Transverse colon (tissue), 4 donors: ENCODE data around the gene TOMM20. TPM values are rescaled to one million over a fixed set of nuclear protein-coding genes. Genes with fewer than 3 reads are reported as not detected.
"Not testable (repeated sequence)": the region's sequence is repeated elsewhere in the genome, so short reads cannot be mapped to it uniquely, and the experiment has no call there.

Source experiments
- DNase-seq: peaks from one replicate; pipeline ENCODE4 v3.0.0-alpha.2; 2019
- H3K27ac ChIP-seq, 4 donors: fragments of 200-600 bp; sonication (generic); 2 replicates each; pipeline ENCODE4 v1.5.1; 2016 to 2018; ENCODE audit warnings: inconsistent platforms in 4 of 4
- H3K27me3 ChIP-seq: fragments of 200-600 bp; sonication (generic); 2 replicates; pipeline ENCODE4 v1.5.1; 2017; ENCODE audit warnings: inconsistent platforms
- H3K36me3 ChIP-seq, 4 donors: fragments of 200-600 bp; sonication (generic); 2 replicates each; pipeline ENCODE4 v1.5.1; 2017 to 2019; ENCODE audit warnings: inconsistent platforms in 4 of 4
- H3K4me1 ChIP-seq, 4 donors: fragments of 200-600 bp; sonication (generic); 2 replicates each; pipeline ENCODE4 v1.5.1; 2017 to 2020; ENCODE audit warnings: inconsistent platforms in 4 of 4
- H3K4me3 ChIP-seq, 4 donors: fragments of 200-600 bp; sonication (generic); 1 replicate in 1 of 4; 2 replicates in 3 of 4; pipeline versions ENCODE4 v1.5.1 to v1.6.1; 2017 to 2019; ENCODE audit warnings: inconsistent platforms in 4 of 4
- H3K9me3 ChIP-seq, 2 donors: fragments of 200-600 bp; sonication (generic); 2 replicates each; pipeline ENCODE4 v1.5.1; 2017 to 2019; ENCODE audit warnings: inconsistent platforms in 2 of 2
- EP300 ChIP-seq: sonication (generic); formaldehyde crosslinking; IDR thresholded peaks from one replicate; pipeline ENCODE4 v1.6.1; 2017; ENCODE audit warnings: antibody characterized with exemption, low read depth
- POLR2A ChIP-seq: fragments of 450-650 bp; IDR thresholded peaks from one replicate; pipeline ENCODE4 v1.6.1; 2016; ENCODE audit warnings: antibody characterized with exemption, mild to moderate bottlenecking, moderate library complexity
- POLR2AphosphoS5 ChIP-seq, 3 donors: sonication (generic); formaldehyde crosslinking; IDR thresholded peaks; one replicate each; pipeline ENCODE4 v1.6.1; 2016; ENCODE audit warnings: antibody characterized with exemption in 3 of 3
- WGBS, 2 donors: methylation state at CpG; one replicate each; pipeline ENCODE4 v1.1.5; 2018; ENCODE audit warnings: low coverage in 1 of 2; 5-methylcytosine and 5-hydroxymethylcytosine counted together
- in situ Hi-C, 4 donors: fragments of 200-750 bp; cut with MboI; loops; one replicate each; pipeline versions ENCODE4 v1.15.0 to v1.15.1; 2017; ENCODE audit warnings: low sequenced_read_pairs in 3 of 4, low pct_ligation_motif_present in 1 of 4, low pct_unique_long_range_greater_than_20kb in 1 of 4
- intact Hi-C: fragments of 100-400 bp; cut with DNase I; formaldehyde crosslinking; loops from one replicate; pipeline ENCODE4 v1.15.1; 2023; ENCODE audit warnings: low total_unique reads
- total RNA-seq, 4 donors: library from RNA; depleted of rRNA; stranded (reverse); fragments of >200 nt; gene quantifications; one replicate each; pipeline ENCODE4 v1.1.0, GENCODE V29; 2016
- TF ChIP-seq, protein P1 (sequence below), 5 experiments: fragments of 200-600 bp in 3 of 5; fragments of 450-650 bp in 2 of 5; sonication (generic) in 3 of 5; IDR thresholded peaks; 1 replicate in 2 of 5; 2 replicates in 3 of 5; pipeline ENCODE4 v1.5.1; 2016 to 2017; ENCODE audit warnings: antibody characterized with exemption in 5 of 5, inconsistent platforms in 3 of 5, mild to moderate bottlenecking in 2 of 5, moderate library complexity in 1 of 5

The TOMM20 gene
- total RNA-seq, 4 donors from 2014 or later: 16.9 to 72.9 (median 54.5) TPM

DNA sequence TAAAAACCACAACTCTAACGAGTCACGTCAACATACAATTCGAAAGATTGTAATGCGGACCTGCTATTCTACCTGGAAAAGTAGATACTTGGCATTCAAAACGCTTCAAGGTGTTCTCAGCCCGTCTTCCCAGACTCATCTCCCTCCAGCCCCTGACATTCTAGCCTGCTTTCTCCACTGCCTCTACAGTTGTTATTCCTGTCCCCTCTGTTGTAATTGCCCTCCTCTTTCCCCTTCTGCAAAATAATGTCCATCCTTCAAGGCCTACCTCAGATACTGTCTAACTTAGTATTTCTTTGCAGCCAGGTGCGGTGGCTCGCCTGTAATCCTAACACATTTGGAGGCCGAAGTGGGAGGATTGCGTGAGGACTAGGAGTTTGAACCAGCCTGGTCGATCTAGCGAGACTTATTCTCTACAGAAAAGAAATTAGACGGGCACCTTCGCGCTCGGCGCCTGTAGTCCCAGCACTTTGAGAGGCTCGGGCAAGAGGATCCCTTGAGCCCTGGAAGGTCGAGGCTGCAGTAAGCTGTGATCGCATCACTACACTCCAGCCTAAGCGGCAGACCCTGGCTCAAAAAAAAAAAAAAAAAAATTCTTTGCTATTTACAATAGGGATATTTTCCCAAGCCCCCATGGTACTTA, 33.2 kb upstream of the TOMM20 start:
- Histone ChIP-seq H3K27me3 (no peaks in the 10 kb centered on the region), H3K4me1 (peaks cover 8 to 43% (median 27%) of the 10 kb centered on the region in 4 donors), H3K27ac (peak overlapping the region; percentile 91 to 96 (median 92)), H3K4me3 (peak overlapping the region; percentile 60 to 77 (median 66)), H3K9me3 (no peaks in the 10 kb centered on the region), H3K36me3 (no peaks in the 10 kb centered on the region)
- WGBS, 2 donors: 50 to 65% methylated on average over 8 to 21 of the region's 21 CpGs
- no peak for DNase-seq
- TF ChIP-seq, protein P1, sequence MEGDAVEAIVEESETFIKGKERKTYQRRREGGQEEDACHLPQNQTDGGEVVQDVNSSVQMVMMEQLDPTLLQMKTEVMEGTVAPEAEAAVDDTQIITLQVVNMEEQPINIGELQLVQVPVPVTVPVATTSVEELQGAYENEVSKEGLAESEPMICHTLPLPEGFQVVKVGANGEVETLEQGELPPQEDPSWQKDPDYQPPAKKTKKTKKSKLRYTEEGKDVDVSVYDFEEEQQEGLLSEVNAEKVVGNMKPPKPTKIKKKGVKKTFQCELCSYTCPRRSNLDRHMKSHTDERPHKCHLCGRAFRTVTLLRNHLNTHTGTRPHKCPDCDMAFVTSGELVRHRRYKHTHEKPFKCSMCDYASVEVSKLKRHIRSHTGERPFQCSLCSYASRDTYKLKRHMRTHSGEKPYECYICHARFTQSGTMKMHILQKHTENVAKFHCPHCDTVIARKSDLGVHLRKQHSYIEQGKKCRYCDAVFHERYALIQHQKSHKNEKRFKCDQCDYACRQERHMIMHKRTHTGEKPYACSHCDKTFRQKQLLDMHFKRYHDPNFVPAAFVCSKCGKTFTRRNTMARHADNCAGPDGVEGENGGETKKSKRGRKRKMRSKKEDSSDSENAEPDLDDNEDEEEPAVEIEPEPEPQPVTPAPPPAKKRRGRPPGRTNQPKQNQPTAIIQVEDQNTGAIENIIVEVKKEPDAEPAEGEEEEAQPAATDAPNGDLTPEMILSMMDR (IDR thresholded peaks at IDR 0.05): no peak
- no peak for TF ChIP-seq POLR2A
- no peak for TF ChIP-seq POLR2AphosphoS5 (IDR thresholded peaks at IDR 0.05)
- no peak for TF ChIP-seq EP300
- intact Hi-C loops: no loop called here
- in situ Hi-C loops: no loop called here

DNA sequence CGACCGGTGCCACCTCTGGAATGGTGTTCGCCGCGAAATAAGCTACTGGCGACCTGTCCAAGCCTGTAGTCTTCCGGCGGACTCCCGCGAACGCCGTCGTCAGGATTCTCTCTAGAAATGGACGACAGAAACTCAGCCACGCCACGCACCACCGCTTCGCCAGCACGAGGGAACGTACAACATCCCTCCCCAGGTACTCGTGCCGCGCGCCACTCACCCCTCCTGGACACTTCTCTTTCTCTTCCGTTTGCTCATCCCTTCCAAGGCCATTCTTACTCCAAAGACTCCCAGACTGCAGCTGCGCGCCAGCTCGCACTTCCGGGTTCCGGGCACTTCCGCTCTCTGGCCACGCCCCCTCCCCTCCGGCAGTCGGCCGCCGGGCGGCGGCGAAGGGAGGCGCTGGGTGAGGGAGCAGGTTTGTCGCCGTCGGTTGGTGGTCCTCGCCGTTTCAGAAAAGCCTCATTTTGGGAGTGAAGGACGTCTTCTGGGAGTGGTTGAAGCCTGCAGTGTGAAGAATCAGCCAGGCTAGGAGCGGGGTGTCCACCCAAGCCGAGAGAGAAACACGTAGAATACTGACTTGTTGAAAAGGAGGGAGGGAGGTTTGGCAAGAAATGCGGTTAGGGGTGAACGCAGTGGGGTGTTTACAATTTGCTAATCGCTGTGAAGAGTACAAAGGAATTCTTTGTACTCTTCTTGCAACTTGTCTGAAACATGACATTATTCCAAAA, 32.5 kb upstream of the TOMM20 start, which contains the start of gene RBM34:
RBM34 (minus strand) TSS at position 294 of the 728 bp plus-strand sequence; CDS start at position 270, 24 bp downstream.
- no peaks in the 10 kb centered on the region for H3K36me3 ChIP-seq
- H3K4me1 ChIP-seq: peaks cover 8 to 50% (median 30%) of the 10 kb centered on the region in 4 donors
- TF ChIP-seq POLR2AphosphoS5 (IDR thresholded peaks at IDR 0.05) (peak; percentile 97 to 99 (median 98)), EP300 (no peak), POLR2A (peak; percentile 99)
- TF ChIP-seq, protein P1 (IDR thresholded peaks at IDR 0.05): peak in 4 of 5 experiments; percentile 14 to 54 (median 35)
- no peaks in the 10 kb centered on the region for H3K27me3 ChIP-seq
- H3K9me3 ChIP-seq: no peaks in the 10 kb centered on the region
- intact Hi-C loops: no loop called here
- H3K4me3 ChIP-seq: peak within 1 kb of the TSS; percentile 60 to 77 (median 66)
- H3K27ac ChIP-seq: peak within 1 kb of the TSS; percentile 91 to 96 (median 92)
- peak; percentile 95 for DNase-seq
- 1% methylated on average over 52 of the region's 52 CpGs; no CpG with 5 or more reads in 1 of the 2 donors for WGBS, 2 donors
- in situ Hi-C loops: no loop called here

DNA sequence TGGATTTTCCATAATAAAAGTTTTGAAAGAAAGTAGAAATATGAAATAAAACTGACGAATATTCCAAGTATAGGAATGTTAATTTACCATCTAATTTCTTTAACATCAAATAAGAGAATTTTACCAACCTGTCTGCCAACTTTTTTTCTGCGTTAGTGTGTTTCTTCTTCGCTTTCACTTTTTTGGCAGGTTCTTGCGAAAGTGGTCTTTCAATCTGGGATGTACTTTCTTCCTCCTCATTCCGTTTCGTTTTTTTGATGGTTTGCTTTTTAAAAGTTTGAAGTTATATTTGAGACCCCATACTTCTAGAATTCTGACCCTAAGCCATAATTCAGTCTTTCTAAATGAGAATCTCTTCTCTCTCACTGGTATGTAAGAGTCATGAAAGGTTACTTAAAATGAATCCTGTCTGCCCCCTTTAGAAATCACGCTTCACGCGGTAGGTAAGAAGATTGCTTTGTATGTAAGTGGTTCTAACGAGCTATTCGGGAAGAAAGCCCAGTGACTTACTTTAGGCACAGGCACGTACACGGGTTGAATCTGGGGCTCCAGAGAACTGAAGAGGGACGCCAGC, 31.8 kb upstream of the TOMM20 start:
- DNase-seq: no peak
- Histone ChIP-seq H3K36me3 (no peaks in the 10 kb centered on the region), H3K4me1 (peaks cover 8 to 54% (median 32%) of the 10 kb centered on the region in 4 donors), H3K9me3 (no peaks in the 10 kb centered on the region), H3K4me3 (peak overlapping the region; percentile 60 to 77 (median 66)), H3K27me3 (no peaks in the 10 kb centered on the region), H3K27ac (peak overlapping the region; percentile 91 to 96 (median 92))
- WGBS, 2 donors: 7 to 17% methylated on average over 6 to 14 of the region's 14 CpGs
- TF ChIP-seq POLR2A: no peak
- no peak for TF ChIP-seq EP300
- TF ChIP-seq, protein P1 (IDR thresholded peaks at IDR 0.05): no peak
- no peak for TF ChIP-seq POLR2AphosphoS5 (IDR thresholded peaks at IDR 0.05)
- intact Hi-C loops: no loop called here
- in situ Hi-C loops: no loop called here

DNA sequence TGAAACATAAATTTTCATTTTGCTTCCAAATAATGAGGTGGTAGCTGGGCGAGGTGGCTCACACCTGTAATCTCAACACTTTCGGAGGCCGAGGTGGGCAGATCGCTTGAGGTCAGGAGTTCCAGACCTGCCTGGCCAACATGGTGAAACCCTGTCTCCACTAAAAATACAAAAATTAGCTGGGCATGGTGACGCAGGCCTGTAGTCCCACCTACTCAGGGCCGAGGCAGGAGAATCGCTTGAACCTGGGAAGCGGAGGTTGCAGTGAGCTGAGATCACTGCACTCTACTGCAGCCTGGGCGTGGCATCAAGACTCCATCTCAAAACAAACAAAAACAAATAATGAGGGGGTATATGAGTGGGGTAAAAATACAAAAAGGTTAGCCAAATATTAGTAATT, 31.3 kb upstream of the TOMM20 start:
- 68 to 79% methylated on average over 4 to 9 of the region's 9 CpGs for WGBS, 2 donors
- peak overlapping the region in 1 of 4 donors; percentile 91 for H3K27ac ChIP-seq
- H3K9me3 ChIP-seq, H3K27me3 ChIP-seq, in situ Hi-C loops, H3K36me3 ChIP-seq, intact Hi-C loops, DNase-seq: not testable (repeated sequence)
- peak overlapping the region in 2 of 4 donors; percentile 69 to 77 for H3K4me3 ChIP-seq
- H3K4me1 ChIP-seq: peaks cover 8 to 54% (median 32%) of the 10 kb centered on the region in 4 donors

DNA sequence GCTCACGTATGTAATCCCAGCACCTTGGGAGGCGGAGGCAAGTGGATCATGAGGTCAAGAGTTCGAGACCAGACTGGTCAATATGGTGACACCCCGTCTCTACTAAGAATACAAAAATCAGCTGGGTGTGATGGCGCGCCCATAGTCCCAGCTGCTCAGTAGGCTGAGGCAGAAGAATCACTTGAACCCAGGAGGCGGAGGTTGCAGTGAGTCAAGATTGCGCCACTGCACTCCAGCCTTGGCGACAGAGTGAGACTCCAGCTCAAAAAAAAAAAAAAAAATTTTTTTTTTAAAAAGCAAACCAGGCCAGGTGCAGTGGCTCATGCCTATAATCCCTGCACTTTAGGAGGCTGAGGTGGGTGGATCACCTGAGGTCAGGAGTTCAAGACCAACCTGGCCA, 30.6 kb upstream of the TOMM20 start:
- H3K27me3 ChIP-seq, in situ Hi-C loops, H3K9me3 ChIP-seq, DNase-seq, intact Hi-C loops, H3K36me3 ChIP-seq, H3K27ac ChIP-seq, H3K4me3 ChIP-seq: not testable (repeated sequence)
- H3K4me1 ChIP-seq: peaks cover 8 to 54% (median 32%) of the 10 kb centered on the region in 4 donors
- WGBS, 2 donors: 93 to 95% methylated on average over 8 to 9 of the region's 9 CpGs
